OCI-LY1 (cell line): ENCODE measurements around the gene TMC2.

Experiments used
- CTCF ChIP-seq: fragments of 200-600 bp; sonication (generic), shearing (Covaris generic); IDR thresholded peaks from 2 replicates; pipeline ENCODE4 v1.5.1; 2017; ENCODE audit warnings: mild to moderate bottlenecking, antibody characterized with exemption, low read length, moderate library complexity, mixed read lengths
- EZH2 ChIP-seq: fragments of 200-600 bp; sonication (generic), shearing (Covaris generic); IDR thresholded peaks from 2 replicates; pipeline ENCODE4 v1.8.0; 2017; ENCODE audit warnings: borderline replicate concordance, mixed run types, mild to moderate bottlenecking, antibody characterized with exemption, low read length, moderate library complexity, mixed read lengths

GRCh38 chr20:2575682-2576081 lies 39.3 kb downstream of the TMC2 start:
- TF ChIP-seq CTCF: no peak
- no peak for TF ChIP-seq EZH2
